Tibial nerve (tissue), 4 donors: ENCODE measurements around the gene MTCH2.

Experiments used
- EP300 ChIP-seq, 2 donors: sonication (generic); formaldehyde crosslinking; IDR thresholded peaks; one replicate each; pipeline ENCODE4 v1.6.1; 2017; ENCODE audit warnings: antibody characterized with exemption in 2 of 2, mild to moderate bottlenecking in 1 of 2
- POLR2A ChIP-seq, 2 donors: fragments of 450-650 bp; IDR thresholded peaks; one replicate each; pipeline ENCODE4 v1.6.1; 2017; ENCODE audit warnings: antibody characterized with exemption in 2 of 2, mild to moderate bottlenecking in 2 of 2, moderate library complexity in 2 of 2
- TF ChIP-seq, protein P1 (sequence below), 5 experiments: fragments of 200-600 bp in 3 of 5; fragments of 450-650 bp in 2 of 5; sonication (generic) in 3 of 5; IDR thresholded peaks; one replicate each; pipeline ENCODE4 v1.5.1; 2016 to 2019; ENCODE audit warnings: antibody characterized with exemption in 5 of 5, mild to moderate bottlenecking in 3 of 5, moderate library complexity in 2 of 5

DNA sequence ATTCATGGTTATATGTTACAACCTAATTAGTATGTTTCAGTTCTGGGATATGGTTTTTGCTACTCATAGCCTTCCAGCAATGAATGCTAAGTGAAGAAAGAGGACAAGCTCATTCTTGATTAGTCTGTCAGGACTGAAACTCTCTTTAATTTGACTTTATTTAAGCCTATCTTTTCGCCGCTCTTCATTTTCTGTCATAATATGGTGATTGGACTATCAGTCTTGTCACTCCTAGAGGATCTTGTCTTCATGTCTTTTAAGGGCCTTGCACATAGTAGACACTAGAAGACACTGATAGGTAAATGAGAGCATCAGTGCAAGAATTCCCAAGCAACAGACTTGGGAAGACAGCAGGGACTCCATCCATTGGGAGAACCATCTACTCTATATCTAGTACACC is 18.9 kb upstream of the MTCH2 start:
- TF ChIP-seq POLR2A (IDR thresholded peaks at IDR 0.05) (no peak), EP300 (IDR thresholded peaks at IDR 0.05) (no peak)
- TF ChIP-seq, protein P1, sequence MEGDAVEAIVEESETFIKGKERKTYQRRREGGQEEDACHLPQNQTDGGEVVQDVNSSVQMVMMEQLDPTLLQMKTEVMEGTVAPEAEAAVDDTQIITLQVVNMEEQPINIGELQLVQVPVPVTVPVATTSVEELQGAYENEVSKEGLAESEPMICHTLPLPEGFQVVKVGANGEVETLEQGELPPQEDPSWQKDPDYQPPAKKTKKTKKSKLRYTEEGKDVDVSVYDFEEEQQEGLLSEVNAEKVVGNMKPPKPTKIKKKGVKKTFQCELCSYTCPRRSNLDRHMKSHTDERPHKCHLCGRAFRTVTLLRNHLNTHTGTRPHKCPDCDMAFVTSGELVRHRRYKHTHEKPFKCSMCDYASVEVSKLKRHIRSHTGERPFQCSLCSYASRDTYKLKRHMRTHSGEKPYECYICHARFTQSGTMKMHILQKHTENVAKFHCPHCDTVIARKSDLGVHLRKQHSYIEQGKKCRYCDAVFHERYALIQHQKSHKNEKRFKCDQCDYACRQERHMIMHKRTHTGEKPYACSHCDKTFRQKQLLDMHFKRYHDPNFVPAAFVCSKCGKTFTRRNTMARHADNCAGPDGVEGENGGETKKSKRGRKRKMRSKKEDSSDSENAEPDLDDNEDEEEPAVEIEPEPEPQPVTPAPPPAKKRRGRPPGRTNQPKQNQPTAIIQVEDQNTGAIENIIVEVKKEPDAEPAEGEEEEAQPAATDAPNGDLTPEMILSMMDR (IDR thresholded peaks at IDR 0.05): no peak
